PFSK-1 (cell line): ENCODE measurements around the gene CAB39.

Source experiments
- FOXP2 ChIP-seq: optimal IDR thresholded peaks from 2 replicates; pipeline ENCODE3; 2011; ENCODE audit warnings: borderline replicate concordance, control low read depth, inconsistent platforms; ENCODE audit not compliant: insufficient read depth; ENCODE audit errors: extremely low read length, extremely low read depth
- POLR2AphosphoS5 ChIP-seq: IDR thresholded peaks from 2 replicates; pipeline ENCODE4 v1.6.1; 2012; ENCODE audit warnings: low read depth, mild to moderate bottlenecking, control low read depth, low read length, moderate library complexity
- SIN3A ChIP-seq: IDR thresholded peaks from 2 replicates; pipeline ENCODE4 v1.6.1; 2012; ENCODE audit warnings: mild to moderate bottlenecking, low read length, moderate library complexity, borderline replicate concordance; ENCODE audit not compliant: insufficient read depth
- TAF1 ChIP-seq: IDR thresholded peaks from 2 replicates; pipeline ENCODE4 v1.6.1; 2012; ENCODE audit warnings: low read length, control low read depth, borderline replicate concordance; ENCODE audit not compliant: insufficient read depth
- TF ChIP-seq, protein P1 (sequence below), 2 experiments: IDR thresholded peaks; 2 replicates each; pipeline versions ENCODE4 v1.6.1 to v1.8.0; 2011 to 2012; ENCODE audit warnings: low read depth in 2 of 2, low read length in 2 of 2, control low read depth in 1 of 2, inconsistent platforms in 1 of 2, mild to moderate bottlenecking in 1 of 2, moderate library complexity in 1 of 2; ENCODE audit not compliant: insufficient read depth in 1 of 2

CAB39 gene

DNA sequence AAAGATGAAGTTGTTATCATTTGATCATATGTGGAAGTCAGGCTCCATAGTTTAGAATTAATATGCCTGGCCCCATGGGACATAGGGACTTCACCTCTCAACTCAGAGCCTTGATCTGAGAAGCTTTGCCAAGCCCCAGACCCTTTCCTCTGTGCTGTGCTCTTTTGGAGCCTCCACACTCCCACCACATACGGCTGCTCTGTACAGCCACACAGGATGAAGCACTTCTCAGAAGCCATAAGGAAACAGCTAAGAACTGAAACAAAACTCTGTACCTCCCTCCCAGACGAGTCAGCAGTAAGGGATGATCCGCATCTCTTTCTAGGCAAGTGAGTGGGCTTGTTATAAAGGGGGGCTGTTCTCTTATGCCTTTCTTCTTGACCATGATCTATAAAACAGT lies 66.5 kb downstream of the CAB39 start:
- TF ChIP-seq POLR2AphosphoS5 (no peak), TAF1 (no peak), SIN3A (no peak), FOXP2 (no peak)
- TF ChIP-seq, protein P1, sequence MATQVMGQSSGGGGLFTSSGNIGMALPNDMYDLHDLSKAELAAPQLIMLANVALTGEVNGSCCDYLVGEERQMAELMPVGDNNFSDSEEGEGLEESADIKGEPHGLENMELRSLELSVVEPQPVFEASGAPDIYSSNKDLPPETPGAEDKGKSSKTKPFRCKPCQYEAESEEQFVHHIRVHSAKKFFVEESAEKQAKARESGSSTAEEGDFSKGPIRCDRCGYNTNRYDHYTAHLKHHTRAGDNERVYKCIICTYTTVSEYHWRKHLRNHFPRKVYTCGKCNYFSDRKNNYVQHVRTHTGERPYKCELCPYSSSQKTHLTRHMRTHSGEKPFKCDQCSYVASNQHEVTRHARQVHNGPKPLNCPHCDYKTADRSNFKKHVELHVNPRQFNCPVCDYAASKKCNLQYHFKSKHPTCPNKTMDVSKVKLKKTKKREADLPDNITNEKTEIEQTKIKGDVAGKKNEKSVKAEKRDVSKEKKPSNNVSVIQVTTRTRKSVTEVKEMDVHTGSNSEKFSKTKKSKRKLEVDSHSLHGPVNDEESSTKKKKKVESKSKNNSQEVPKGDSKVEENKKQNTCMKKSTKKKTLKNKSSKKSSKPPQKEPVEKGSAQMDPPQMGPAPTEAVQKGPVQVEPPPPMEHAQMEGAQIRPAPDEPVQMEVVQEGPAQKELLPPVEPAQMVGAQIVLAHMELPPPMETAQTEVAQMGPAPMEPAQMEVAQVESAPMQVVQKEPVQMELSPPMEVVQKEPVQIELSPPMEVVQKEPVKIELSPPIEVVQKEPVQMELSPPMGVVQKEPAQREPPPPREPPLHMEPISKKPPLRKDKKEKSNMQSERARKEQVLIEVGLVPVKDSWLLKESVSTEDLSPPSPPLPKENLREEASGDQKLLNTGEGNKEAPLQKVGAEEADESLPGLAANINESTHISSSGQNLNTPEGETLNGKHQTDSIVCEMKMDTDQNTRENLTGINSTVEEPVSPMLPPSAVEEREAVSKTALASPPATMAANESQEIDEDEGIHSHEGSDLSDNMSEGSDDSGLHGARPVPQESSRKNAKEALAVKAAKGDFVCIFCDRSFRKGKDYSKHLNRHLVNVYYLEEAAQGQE (IDR thresholded peaks at IDR 0.05; ENCODE audit: insufficient read depth in 1 of 2, low read depth in 2 of 2, low read length in 2 of 2): no peak

DNA sequence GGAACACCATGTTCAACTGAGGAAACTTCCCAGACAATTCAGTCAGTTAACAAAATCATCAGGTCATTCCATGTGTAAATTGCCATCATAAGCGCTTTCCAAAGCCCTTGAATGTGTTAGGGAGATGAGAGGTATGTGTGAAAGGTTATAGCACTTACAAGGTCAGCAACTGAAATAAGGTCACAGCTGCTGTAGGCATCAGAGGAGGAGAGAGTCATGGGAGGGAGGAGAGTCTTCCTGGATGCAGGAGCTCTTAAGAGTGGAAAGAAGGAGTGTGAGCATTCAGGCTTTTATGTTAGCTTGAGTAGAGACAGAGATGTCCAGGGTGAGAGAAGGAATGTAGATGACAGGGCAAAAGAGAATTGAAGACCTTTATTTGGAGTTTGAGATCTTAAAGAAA lies 67.0 kb downstream of the CAB39 start:
- TF ChIP-seq FOXP2 (no peak), TAF1 (no peak), POLR2AphosphoS5 (no peak), SIN3A (no peak)
- TF ChIP-seq, protein P1 (IDR thresholded peaks at IDR 0.05; ENCODE audit: insufficient read depth in 1 of 2, low read depth in 2 of 2, low read length in 2 of 2): no peak

DNA sequence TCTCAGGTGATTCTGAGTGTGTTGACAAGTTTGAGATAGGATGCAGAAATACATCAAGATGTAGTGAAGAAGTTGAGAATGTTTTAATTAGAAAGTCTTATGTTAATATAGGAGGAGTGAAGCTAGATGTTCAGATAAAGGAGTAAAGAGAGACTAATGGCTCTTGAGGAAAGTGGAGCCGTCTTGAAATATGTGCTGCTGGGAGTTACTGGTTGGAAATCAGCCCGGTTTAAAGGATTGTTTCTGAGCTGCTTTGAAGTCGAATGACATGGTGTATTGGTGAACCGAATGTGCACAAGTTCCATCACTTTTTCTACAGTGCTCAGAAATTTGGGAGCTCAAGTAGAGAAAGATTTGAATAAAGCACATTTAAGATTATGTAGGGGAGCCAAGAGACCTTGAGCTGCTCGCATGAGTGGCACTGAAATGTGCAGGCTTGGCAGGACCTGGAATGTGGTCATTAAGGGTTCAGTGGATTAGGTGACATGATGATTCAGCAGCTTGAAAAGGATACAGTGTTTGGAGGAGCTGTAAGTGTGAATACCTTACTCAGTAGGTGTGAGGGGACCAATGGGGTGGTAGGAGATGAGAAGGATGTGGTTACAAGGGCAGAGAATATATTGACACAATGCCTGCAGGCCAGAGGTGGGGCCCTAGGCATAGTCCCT lies 68.6 kb downstream of the CAB39 start:
- no peak for TF ChIP-seq POLR2AphosphoS5
- no peak for TF ChIP-seq TAF1
- TF ChIP-seq FOXP2: no peak
- TF ChIP-seq, protein P1 (IDR thresholded peaks at IDR 0.05; ENCODE audit: insufficient read depth in 1 of 2, low read depth in 2 of 2, low read length in 2 of 2): no peak
- TF ChIP-seq SIN3A: no peak

DNA sequence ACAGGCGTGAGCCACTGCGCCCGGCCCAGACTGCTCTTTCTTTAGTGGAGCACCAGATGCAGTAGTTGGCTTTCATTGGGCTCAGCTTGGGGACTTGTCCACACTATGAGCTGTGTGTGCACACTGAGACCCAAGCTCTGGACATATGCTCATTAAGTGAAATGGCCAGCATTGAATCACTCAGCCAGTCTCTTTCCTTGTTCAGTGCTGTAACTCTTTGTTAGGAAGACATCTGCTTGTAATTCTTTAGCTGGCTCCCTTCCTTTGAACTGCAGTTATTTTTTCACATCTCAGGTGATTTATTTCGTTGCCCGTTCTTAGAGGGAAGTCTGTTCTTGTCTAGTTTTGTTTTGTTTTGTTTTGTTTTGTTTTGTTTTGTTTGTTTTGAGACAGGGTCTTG lies 70.5 kb downstream of the CAB39 start:
- TF ChIP-seq, protein P1 (IDR thresholded peaks at IDR 0.05; ENCODE audit: insufficient read depth in 1 of 2, low read depth in 2 of 2, low read length in 2 of 2): no peak
- no peak for TF ChIP-seq POLR2AphosphoS5
- no peak for TF ChIP-seq TAF1
- no peak for TF ChIP-seq FOXP2
- TF ChIP-seq SIN3A: no peak

DNA sequence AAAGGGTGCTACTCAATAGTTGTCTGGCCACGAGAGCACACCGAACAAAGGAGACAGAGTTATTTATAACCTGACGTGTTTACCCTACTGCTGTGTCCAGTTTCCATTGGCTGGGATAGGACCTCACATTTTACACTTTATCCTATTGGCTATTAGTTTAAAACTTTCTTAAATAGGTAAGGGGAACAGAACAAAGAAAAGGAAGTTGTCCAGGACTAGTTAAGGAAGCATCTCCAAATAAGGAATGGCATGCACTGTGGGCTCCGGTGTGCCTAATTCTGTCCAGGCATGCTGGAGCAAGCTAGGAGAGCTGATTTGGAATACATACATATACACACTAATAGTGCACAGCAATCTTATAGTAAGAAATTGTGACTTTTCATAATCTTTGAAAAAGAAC lies 72.2 kb downstream of the CAB39 start:
- TF ChIP-seq, protein P1 (IDR thresholded peaks at IDR 0.05; ENCODE audit: insufficient read depth in 1 of 2, low read depth in 2 of 2, low read length in 2 of 2): no peak
- TF ChIP-seq SIN3A (no peak), FOXP2 (no peak), POLR2AphosphoS5 (no peak), TAF1 (no peak)
